DOHH2 (cell line): Measurements from ENCODE around the gene SSU72.

Source experiments
- H3F3A ChIP-seq: fragments of 200-600 bp; sonication (generic), shearing (Covaris generic); 2 replicates; pipeline ENCODE4 v1.6.0; 2016; ENCODE audit warnings: antibody characterized with exemption, mild to moderate bottlenecking; ENCODE audit not compliant: control insufficient read depth, insufficient read depth
- H3K27ac ChIP-seq: fragments of 200-600 bp; sonication (generic); 2 replicates; pipeline ENCODE4 v1.5.1; 2014; ENCODE audit warnings: low read depth, mild to moderate bottlenecking, low read length, moderate library complexity
- H3K27me3 ChIP-seq: fragments of 200-600 bp; sonication (generic); 2 replicates; pipeline ENCODE4 v1.6.1; 2014; ENCODE audit warnings: mild to moderate bottlenecking, low read length, mixed read lengths; ENCODE audit not compliant: control insufficient read depth
- H3K36me3 ChIP-seq: fragments of 200-600 bp; sonication (generic); 2 replicates; pipeline ENCODE4 v1.6.1; 2014; ENCODE audit warnings: mild to moderate bottlenecking, low read length, moderate library complexity, mixed read lengths; ENCODE audit not compliant: control insufficient read depth
- H3K4me1 ChIP-seq: fragments of 200-600 bp; sonication (generic); 2 replicates; pipeline ENCODE4 v1.6.1; 2014; ENCODE audit warnings: mild to moderate bottlenecking, low read length, mixed read lengths; ENCODE audit not compliant: control insufficient read depth
- H3K4me2 ChIP-seq: fragments of 200-600 bp; sonication (generic); 2 replicates; pipeline ENCODE4 v1.6.0; 2014; ENCODE audit warnings: mild to moderate bottlenecking, low read length, moderate library complexity
- H3K4me3 ChIP-seq: fragments of 200-600 bp; sonication (generic); 2 replicates; pipeline ENCODE4 v1.5.1; 2014; ENCODE audit warnings: mild to moderate bottlenecking, low read length, mixed read lengths
- H3K79me2 ChIP-seq: fragments of 200-600 bp; sonication (generic); 2 replicates; pipeline ENCODE4 v1.6.1; 2014; ENCODE audit warnings: mild to moderate bottlenecking, low read length, mixed read lengths; ENCODE audit not compliant: control insufficient read depth
- H3K9me2 ChIP-seq: fragments of 200-600 bp; sonication (generic); replicated peaks from 2 replicates; pipeline ENCODE4 v1.6.1; 2014; ENCODE audit warnings: mild to moderate bottlenecking, low read length, mixed read lengths; ENCODE audit not compliant: control insufficient read depth
- H3K9me3 ChIP-seq: fragments of 200-600 bp; sonication (generic); 2 replicates; pipeline ENCODE4 v1.6.1; 2014; ENCODE audit warnings: antibody characterized with exemption, low read length, mixed read lengths; ENCODE audit not compliant: control insufficient read depth, insufficient read depth
- H4K20me1 ChIP-seq: fragments of 200-600 bp; sonication (generic); 2 replicates; pipeline ENCODE4 v1.6.0; 2014; ENCODE audit warnings: low read depth, mild to moderate bottlenecking, antibody characterized with exemption, low read length, moderate library complexity; ENCODE audit not compliant: control insufficient read depth, insufficient read depth
- CTCF ChIP-seq: fragments of 200-600 bp; sonication (generic); IDR thresholded peaks from one replicate; pipeline ENCODE4 v1.5.1; 2014; ENCODE audit warnings: antibody characterized with exemption, mild to moderate bottlenecking, low read depth, low read length; ENCODE audit not compliant: poor library complexity, severe bottlenecking
- EZH2phosphoT487 ChIP-seq: fragments of 200-600 bp; sonication (generic); IDR thresholded peaks from 2 replicates; pipeline ENCODE4 v1.6.1; 2017; ENCODE audit warnings: borderline replicate concordance, mild to moderate bottlenecking, antibody characterized with exemption, low read length, moderate library complexity, mixed read lengths

Gene SSU72

DNA sequence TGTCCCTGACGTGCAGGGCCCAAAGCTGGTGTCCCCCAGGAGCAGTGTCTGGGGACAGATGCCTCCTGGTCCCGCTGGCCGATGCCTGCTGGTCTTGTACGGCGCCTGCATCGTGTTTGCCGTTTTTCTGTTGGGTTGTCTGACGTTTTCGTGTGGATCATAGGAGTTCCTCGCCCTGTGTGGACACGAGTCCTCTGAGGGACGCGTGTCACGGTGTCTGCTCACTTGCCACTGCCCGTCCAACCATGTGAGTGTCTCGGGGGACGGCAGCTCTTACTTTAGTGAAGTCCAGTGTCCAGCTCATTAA lies 48.1 kb upstream of the SSU72 start:
- H3K27me3 ChIP-seq = no peaks in the 10 kb centered on the region
- H3K36me3 ChIP-seq = no peaks in the 10 kb centered on the region; the same call in 1 of the 2 replicates
- TF ChIP-seq CTCF (no peak), EZH2phosphoT487 (no peak)
- H4K20me1 ChIP-seq = no peaks in the 10 kb centered on the region
- H3K4me2 ChIP-seq = no peak overlapping the region
- H3K9me2 ChIP-seq = no peaks in the 10 kb centered on the region
- H3K4me1 ChIP-seq = no peaks in the 10 kb centered on the region
- H3K4me3 ChIP-seq = no peak overlapping the region
- H3K9me3 ChIP-seq = no peaks in the 10 kb centered on the region
- H3K79me2 ChIP-seq = no peaks in the 10 kb centered on the region
- no peaks in the 10 kb centered on the region for H3F3A ChIP-seq
- no peak overlapping the region for H3K27ac ChIP-seq

DNA sequence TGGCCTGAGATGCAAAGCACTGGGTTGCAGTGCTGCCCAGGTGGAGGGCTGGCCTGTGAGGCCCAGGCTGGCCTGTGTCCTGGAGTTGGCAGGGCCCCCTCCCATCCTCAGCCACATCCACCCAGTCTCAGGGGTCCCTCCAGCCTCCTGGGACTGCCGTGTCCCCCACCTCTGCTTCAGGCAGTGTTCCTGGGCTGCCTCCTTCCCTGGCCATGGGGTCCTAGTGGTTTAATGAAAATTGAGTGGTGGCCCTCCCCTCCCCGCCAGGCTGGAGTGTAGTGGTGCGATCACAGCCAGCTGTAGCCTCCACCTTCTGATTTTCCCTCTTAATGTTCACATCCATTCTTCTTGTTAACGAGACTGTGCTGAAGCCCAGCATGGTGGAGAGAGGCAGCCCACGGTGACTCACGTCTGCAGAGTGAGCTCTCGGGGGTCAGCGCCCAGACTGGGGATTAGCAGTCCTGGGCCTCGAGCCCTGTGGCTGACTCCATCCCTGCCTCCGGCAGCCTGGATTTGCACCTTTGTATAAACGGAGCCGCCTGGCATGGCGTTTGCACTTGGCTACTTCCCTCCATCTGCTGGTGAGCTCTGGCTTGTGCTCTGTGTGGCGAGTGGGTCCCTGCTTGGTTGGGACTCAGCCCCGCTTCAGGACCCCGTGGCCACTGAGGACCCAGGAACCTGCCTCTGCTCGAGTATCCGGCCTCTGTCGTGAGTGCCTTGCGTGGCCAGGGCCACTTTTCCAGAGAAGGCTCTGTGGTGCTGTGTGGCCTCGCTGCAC lies 47.5 kb upstream of the SSU72 start:
- H3K9me3 ChIP-seq = no peaks in the 10 kb centered on the region
- H3K27me3 ChIP-seq = no peaks in the 10 kb centered on the region
- no peaks in the 10 kb centered on the region for H3K79me2 ChIP-seq
- H3K27ac ChIP-seq = no peak overlapping the region
- H3K4me1 ChIP-seq = no peaks in the 10 kb centered on the region; the same call in 1 of the 2 replicates
- no peaks in the 10 kb centered on the region; the same call in 1 of the 2 replicates for H3K36me3 ChIP-seq
- H3K4me3 ChIP-seq = no peak overlapping the region
- H3F3A ChIP-seq = no peaks in the 10 kb centered on the region
- no peaks in the 10 kb centered on the region for H4K20me1 ChIP-seq
- no peak for TF ChIP-seq EZH2phosphoT487
- TF ChIP-seq CTCF = no peak
- no peak overlapping the region for H3K4me2 ChIP-seq
- no peaks in the 10 kb centered on the region for H3K9me2 ChIP-seq

- Histone ChIP-seq H3K9me3 (no peaks in the 10 kb centered on the region), H3F3A (no peaks in the 10 kb centered on the region), H3K9me2 (no peaks in the 10 kb centered on the region), H3K36me3 (no peaks in the 10 kb centered on the region; the same call in 1 of the 2 replicates), H3K79me2 (peaks cover 8% of the 10 kb centered on the region), H3K27me3 (no peaks in the 10 kb centered on the region), H3K4me2 (no peak overlapping the region), H3K4me1 (peaks cover 7% of the 10 kb centered on the region), H3K4me3 (no peak overlapping the region), H4K20me1 (peaks cover 6% of the 10 kb centered on the region; the same call in 1 of the 2 replicates), H3K27ac (no peak overlapping the region)
- TF ChIP-seq EZH2phosphoT487 (no peak), CTCF (no peak)
Observed at GRCh38 chr1:1621173-1622009, 46.7 kb upstream of the SSU72 start.
